GM19438 (cell line): ENCODE results near the gene SHANK1.

ENCODE experiments used
- ATAC-seq: cut with Tn5 transposase; IDR thresholded peaks from one replicate; pipeline ENCODE4 v1.9.1; 2021; ENCODE audit warnings: low read depth; ENCODE audit not compliant: unreplicated experiment

The SHANK1 gene

DNA sequence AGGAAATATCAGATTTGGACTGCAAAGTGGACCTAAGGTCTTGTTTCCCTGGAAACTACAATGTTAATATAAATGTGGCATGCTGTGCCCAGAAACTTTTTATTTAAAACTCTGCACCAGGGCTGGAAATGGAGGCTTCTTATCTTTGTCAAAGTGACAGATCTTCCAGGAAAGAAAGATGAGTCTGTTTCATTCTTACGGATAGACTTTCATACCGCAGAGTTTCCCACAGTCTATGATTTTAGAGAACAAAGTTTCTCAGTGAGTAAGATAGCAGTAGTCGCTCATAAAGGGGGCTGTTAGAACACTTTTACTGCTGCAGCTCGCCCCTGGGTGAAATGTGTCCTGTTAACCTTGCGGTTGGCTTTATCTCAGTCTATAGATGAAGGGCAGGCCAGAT is 10.3 kb upstream of the SHANK1 start:
- ATAC-seq: no peak

DNA sequence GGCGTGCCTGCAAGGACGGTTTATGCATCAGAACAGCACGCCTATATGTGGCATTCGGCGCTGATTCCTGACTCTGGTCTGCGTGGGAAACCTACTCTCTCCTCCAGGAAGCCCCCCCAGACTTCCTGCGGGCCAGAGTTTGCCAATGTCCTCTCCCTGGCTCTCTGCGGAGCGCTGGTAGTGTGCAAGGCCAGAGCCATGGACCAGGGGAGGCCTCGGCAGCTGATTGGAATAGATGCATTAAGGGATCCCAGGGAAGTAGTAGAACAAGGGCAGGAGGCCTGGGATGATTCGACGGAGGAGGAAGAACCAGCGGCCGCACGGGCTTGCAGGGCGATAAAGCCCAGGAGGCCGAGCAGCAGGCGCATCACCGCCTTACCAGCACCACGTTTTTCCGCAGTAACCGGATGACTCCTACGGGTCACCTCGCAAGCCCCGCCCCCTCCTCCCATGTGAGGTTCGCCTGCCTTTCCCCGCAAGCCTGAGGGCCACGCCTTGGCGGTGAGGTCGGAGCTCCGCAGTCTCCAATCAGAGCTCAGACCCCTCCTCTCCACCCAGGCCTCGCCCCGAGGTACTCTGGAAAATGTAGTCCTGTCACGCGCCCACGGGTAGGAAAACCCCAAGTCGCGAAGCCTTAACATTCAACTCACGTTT is 8.6 kb upstream of the SHANK1 start:
- no peak for ATAC-seq

DNA sequence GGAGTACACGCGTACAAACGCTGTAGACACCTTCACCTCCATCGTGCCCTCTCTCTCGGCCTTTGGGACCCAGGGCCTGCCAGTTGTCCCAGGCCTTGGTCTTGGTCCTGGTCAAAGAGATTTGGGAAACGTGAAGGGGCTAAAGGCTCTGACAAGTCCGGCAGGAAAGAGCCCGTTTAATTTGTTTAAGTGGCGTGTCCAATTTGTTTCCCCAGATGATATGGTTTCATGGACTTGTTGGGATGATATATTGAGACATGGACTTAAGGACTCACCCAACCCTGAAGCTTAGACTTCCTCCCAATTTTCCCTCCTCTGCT is 6.3 kb upstream of the SHANK1 start:
- ATAC-seq: no peak

DNA sequence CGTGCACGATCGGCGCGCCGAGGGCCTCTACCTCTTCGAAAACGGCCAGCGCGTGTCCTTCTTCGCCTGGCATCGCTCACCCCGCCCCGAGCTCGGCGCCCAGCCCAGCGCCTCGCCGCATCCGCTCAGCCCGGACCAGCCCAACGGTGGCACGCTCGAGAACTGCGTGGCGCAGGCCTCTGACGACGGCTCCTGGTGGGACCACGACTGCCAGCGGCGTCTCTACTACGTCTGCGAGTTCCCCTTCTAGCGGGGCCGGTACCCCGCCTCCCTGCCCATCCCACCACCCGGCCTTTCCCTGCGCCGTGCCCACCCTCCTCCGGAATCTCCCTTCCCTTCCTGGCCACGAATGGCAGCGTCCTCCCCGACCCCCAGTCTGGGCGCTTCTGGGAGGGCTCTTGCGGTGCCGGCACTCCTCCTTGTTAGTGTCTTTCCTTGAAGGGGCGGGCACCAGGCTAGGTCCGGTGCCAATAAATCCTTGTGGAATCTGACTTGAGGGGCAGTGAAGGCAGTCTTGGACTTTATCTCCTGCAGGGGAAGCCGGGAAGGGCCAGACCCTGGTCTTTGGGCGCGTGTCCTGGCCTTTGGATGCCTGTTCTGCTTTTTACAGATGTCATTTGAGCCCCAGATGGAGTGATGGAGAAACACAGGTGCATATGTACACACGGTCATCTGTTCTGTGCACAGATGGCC is 5.8 kb upstream of the SHANK1 start:
- no peak for ATAC-seq

DNA sequence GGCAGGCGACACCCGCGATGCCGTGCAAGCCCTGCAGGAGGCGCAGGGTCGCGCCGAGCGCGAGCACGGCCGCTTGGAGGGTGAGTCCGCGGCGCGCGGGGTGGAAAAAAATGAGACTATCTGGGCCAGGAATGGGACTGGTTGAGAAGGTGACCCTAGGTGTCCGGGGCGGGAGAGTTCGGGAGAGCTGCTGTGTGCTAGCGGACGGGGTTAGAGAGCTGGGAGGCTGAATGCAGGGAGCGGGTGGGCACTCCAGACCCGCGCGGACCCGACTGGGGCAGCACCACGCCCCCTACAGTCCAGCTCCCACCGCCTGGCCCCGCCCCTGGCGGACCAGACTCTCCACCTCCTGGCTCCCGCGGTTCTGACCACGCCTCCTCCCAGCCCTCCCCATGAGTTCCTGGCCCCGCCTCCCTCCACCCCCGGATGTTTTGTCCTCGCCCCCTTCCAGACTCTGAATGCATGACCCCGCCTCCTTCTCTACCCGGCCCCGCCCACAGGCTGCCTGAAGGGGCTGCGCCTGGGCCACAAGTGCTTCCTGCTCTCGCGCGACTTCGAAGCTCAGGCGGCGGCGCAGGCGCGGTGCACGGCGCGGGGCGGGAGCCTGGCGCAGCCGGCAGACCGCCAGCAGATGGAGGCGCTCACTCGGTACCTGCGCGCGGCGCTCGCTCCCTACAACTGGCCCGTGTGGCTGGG is 5.1 kb upstream of the SHANK1 start:
- ATAC-seq: peak; percentile 76

DNA sequence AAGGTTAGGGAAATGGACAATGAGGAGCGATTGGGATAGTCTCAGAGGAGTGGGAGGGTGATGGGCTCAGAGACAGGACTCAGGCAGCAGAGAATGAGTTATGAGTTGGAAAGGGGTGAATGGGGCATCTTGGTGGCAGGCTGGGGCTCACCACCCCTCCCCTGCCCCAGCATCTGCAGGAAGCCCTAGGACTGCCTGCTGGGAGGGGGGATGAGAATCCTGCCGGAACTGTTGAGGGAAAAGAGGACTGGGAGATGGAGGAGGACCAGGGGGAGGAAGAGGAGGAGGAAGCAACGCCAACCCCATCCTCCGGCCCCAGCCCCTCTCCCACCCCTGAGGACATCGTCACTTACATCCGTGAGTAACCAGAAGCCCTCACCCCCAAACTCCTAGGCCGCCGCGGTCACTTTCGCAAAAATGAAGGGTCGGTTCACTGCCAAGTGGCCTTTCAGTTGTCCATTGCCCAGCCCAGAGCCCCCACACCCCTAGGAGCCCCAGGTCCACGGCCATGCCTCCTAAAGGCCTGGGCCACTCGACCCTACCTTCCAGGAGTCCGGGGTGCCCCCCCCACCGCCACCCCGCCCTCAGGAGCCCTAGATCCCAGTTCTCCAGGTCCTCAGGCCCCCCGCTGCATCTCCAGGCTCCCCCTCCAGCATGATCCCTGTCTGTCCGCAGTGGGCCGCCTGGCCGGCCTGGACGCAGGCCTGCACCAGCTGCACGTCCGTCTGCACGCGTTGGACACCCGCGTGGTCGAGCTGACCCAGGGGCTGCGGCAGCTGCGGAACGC is 4.3 kb upstream of the SHANK1 start:
- ATAC-seq: no peak

DNA sequence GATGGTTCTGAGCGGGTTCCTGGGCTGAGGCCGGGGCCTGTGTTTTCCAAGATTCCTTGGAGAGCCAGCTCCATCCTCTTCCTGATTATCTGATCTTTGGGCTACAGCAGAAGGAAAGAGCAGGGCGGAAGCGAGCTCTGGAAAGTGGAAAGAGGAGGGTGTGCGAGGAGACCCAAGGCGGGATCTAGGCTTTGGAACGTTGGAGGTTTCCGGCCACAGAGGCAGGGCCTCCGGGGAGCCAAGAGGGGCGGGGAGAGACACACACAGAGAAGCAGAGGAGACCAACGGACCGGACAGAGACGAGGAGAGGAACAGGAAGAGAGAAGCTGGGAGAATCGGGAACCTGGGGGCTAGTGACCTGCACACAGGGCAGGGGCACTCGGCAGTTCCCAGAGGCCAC is 3.5 kb upstream of the SHANK1 start, which contains the start of gene CLEC11A:
CLEC11A (plus strand) TSS at position 296 of the 400 bp plus-strand sequence. CDS start 162 bp downstream, outside the sequence.
- no peak for ATAC-seq

DNA sequence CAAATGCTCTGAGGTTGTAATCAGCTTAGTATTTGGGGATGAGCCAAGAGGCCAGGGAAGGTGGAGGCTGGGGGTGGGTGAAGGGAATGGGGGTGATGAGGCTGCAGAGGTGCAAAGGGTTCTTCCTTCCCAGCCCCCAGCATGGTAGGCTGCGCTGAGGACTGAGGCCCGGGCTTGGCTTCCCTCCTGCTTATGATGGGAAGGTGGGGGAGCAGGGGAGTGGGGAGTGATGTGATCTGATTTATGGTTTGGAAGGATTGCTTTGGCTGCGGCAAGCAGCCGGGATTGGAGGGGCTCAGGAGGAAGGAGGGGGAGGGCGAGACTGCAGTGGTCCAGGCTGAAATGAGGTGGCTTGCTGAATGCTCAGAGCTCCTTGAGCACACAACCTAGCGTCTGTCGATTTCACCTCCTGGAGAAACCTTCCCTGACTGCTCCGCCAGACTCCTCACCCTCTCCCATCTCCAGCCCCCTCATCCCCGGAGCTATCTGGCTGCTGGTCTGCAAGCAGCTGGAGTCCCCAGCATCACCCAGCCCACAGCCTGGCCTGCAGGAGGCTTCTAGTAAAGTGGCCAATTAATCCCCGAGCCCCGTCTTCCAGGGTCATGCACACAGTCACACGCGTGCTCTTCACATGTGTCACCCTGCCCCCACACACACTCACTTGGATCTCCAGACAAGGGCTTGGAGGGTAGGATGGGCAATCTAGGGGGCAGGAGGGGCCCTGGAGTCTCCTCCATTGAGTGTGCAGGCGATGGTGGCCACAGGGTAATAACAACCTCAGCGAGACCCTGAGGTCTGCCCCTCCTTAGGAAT is 2.8 kb upstream of the SHANK1 start:
- ATAC-seq: no peak

DNA sequence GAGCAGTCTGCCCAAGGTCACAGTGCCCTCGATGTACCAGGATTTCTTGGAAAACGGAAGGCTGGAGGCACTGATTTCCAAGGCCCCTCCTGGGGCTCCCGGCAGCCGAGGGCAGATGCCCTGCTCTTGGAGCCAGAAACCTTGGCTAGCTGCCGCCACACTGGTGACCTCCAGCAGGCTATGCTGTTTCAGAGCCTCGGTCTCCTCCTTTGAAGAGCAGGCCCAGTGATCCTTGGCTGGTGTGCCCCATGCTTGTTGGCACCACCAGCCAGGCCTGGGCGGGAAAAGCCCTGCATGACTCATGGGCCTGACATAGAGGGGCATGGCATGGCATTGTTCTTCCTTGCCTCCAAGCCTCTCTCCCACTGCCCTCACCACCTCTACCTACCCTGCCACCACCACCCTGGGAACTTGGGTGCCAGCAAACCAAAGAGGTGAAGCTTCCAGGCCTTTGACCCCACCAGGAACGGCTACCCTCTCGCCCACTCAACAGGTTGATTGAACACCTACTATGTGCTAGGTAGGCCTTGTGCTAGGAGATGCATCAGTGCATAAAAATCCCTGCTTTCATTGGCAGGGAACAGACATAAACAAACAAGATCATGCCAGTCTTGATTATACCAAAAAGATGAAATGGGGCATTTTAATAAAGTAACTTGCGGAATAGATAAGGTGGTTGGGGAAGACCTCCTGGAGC is 2.0 kb upstream of the SHANK1 start:
- no peak for ATAC-seq

DNA sequence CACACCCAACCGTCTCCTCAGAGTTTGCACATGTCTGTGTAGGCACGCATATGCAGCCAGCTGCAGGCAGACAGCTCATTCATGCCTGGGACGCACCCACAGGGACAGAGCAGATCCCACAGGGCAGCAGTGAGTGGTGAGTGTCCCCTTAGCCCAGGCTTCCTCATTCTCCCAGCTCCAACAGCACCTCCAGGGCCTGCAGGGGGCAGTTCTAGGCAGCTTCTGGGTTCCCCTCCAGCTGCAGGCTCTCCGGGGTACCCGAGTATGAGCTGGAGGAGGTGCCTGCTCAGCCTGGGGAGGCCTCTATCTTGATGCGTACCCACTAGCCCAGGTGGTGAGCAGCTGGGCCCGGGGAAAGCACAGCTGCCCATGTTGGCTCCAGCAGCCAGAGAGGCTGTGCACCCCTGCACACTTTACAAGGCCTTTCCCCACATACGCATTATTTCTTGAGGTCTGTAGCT is 1.3 kb upstream of the SHANK1 start:
- ATAC-seq: no peak

DNA sequence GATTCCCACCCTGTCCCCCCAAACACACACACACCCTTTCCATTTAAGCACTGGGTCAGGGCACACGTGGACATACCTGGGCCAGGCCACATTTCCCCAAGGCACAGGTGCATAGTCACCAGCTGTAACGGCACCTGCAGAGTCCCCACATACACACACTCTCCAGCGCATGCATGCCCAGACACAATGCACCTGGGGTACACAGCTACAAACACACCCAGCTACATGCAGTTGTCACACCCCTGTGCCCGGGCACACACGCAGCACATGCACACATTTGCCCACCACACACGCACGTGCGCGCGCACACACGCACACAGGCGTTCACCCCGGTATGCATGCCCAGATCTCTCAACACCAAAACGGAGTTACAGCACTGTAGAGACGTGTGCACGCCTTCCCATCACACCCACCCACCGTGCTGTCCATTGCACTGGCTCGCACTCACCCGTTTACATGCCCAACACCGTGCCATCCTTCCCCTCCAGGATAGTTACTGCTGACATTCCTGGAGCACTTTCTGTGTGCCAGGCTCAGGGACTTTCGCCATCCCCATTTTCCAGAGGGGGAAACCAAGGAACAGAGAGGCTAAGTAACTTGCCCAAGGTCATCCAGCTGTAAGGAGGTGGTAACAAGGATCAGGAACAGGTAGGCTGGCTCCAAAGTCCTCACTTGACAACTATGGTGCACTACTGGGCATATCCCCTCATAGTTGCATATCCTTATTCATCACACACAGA is 749 bp upstream of the SHANK1 start:
- no peak for ATAC-seq

DNA sequence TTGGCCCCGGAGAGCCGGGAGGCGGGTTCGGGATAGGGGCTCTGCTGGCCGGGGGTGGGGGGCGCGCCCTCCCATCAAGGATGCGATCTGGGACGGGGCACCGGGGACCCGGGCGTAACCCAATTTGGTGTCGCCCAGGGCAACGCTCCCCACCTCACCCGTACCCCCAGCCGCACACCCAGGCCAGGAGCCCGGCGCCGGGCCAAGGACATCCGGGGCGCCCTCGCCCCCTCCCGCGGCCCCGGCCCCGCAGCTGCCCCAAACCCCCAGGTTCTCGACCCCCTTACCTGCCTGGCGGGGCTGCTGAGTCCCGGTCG is 525 bp downstream of the SHANK1 start:
- no peak for ATAC-seq

DNA sequence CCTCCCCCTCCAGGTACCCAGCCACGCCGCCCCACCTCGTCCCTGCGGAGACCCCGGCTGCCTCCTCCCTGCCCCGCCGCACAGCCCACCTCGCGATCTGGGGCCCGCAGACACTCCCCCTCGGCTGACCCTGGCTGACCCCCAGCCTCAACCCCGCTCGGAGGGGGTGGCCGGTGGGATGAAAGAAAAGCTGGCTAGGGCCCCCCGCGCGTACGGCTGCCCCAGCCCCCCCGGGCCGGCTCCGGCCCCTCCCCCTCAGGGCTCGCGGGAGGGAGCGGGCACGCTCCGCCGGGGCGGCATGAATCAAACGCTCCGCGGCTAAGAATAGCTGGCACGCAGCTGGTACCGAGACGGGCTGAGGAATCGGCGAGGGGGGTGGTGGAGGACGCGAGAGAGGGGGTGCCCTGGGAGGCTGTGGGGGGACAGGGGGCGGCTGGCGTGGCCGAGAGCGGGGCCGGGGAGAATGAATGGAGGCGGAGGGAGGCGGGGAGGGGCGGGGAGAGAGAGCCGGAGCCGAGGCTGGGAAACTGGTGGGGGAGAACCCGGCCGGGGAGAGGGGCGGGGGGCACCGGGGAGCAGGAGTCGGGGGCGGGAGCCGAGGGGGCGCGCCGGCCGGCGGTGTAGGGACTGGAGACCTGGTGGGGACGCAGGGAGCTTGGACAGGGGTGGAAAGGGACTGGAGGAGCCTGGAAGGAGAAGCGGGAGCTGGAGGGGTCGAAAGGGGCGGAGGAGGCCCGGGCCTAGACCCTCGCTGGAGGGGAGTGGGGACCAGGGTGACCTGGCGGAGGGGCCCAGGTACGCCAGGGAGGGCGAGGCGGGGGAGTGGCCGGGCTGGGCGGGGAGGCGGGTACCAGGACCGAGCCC is 1.1 kb downstream of the SHANK1 start:
- ATAC-seq: no peak

DNA sequence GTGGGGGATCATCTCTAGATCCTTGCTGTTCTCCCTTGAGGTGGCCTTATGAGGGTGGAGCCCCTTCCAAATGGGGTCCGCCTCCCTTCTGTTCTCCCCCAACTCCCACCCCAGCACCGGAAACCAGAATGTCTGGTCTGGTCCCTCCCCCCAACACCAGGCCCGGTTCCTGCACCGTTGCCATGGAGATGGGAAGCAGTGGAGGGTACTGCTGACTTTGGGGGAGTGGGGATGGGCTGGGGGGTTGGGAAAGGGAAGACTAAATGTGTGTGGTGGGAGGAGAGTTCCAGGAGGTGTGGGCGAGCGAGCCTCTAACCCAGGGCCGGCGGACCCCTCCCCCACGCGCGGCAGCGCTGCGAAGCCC is 1.7 kb downstream of the SHANK1 start:
- no peak for ATAC-seq

DNA sequence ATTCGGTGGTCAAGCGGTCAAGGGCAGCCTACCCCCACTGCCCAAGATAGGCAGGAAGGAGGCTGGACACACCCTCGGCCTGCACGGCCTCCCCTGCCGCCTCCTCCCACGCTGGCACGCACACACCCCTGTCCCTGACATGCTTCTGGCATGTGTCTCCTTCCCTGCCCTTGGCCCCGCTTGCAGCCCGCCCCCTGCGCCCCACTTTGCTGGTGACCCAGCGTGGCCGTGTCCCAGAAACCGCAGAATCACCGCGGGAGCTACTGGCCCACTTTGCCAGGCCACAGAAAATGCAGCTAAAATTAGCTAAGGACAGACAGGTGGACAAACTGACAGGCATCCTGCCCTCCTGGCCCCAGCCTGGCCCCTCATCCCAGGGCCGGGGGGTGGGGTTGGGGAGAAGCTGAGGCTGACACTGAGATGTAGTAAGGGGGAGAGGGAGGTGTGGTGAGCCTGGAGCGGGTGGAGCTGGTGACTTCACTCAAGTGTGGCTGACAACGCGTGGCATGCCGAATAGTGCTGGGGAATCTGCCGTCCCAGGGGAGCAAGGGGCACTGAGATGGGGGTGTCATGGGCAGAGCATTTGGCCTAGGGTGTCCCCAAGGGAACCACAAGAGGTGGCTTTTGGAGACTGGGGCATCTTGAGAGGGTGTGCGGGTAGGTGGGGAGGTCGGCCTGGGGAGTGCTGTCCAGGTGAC is 2.4 kb downstream of the SHANK1 start:
- ATAC-seq: no peak

DNA sequence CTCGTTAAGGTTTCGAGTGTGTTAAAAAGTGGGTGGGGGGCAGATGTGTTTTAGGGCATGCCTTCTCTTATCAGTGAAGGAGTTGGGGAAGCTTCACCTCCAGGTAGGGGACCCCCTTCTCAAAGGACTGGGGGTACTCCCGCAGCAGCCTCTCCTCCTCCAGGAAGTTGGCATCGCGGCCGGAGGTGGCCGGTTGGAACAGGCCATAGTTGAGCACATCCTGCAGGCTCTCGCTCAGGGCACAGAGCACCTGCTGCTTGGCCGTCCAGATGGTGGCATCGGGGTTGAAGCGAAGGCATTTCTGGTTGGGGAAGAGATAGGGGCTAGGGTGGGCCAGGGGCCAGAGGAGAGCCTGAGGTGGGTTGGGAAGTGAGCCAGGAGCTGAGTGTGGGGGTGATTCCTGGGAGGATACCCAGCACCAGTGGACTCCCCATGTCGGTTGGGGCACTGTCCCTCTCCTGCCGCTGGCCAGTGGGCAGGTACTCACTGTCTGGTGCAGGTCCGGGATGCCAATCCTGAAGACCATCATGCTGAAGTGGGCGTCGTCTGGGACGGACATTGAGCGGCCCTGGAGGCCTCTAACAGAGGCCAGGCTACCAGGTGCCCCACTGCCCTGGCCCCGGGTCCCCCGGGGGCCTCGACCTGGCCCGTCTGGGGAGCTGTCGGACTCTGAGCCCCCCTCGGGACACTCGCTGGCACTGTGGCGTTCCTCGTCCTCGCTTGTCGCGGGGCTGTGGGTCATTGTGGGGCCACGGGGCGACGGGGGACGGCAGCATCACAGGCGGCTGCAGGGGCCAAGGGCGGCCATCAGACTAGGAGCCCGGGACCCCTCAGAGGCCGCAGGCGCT is 3.2 kb downstream of the SHANK1 start:
- no peak for ATAC-seq
